Measurements from ENCODE around the gene TMEM63A.
"Not testable (repeated sequence)": the region's sequence is repeated elsewhere in the genome, so short reads cannot be mapped to it uniquely, and the experiment has no call there.

The TMEM63A gene

DNA sequence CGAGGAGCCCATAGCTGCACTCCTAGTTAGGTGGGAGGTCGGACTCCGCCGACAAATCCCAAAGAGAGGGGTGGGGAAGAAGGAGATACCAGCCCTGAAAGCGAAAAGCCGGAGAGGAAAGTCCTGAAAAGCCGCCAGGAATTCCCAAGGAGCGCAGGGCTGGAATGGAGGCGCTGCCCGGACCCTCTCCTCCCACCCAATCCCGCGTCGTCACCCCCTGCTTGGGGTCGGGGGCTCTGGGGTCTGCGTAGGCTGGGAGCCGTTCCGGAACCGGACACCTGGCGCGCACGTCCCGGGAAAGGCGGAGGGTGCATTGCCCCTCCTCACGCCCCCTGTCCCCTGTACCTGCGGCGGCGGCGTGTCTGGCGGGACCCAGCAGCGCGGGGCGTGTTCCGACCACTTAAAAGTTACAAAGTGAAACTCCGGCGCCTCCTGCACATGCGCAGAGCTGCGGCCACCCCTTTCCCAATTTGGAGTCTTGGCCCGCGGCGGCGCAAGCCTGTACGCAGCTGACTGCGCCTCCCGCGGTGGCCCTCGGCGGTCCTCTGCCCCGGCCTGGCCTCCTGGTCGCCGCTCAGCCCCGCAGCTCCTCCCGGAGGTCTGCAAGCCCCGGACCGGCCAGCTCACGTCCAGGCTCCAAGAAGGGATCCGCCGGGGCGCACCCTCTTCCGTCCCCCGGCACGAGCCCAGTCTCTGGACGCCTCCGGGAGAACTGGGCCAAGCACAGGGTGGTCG lies at the start of gene TMEM63A:
Gene TMEM63A (minus strand): TSS at position 422 of the 735 bp plus-strand sequence. CDS start 4,800 bp downstream, outside the sequence.
- H3K9me3 ChIP-seq (ENCODE audit: low read length), result no peaks in the 10 kb centered on the region
- peak within 1 kb of the TSS; percentile 77 for H3K4me2 ChIP-seq (ENCODE audit: low read length)
- peak within 1 kb of the TSS; percentile 95 for H3K4me3 ChIP-seq (ENCODE audit: low read depth, low read length, poor library complexity, severe bottlenecking)
- H3K27me3 ChIP-seq (ENCODE audit: insufficient read depth, low read length), result no peaks in the 10 kb centered on the region; the same call in 1 of the 2 replicates
- H4K20me1 ChIP-seq (ENCODE audit: insufficient read depth, low read length), result no peaks in the 10 kb centered on the region
- peak within 1 kb of the TSS; percentile 53; the same call in 1 of the 2 replicates for H2AFZ ChIP-seq (ENCODE audit: low read length)
- peaks cover 31% of the 10 kb centered on the region for H3K4me1 ChIP-seq (ENCODE audit: insufficient read depth, low read length, severe bottlenecking)
- TF ChIP-seq, protein P1, sequence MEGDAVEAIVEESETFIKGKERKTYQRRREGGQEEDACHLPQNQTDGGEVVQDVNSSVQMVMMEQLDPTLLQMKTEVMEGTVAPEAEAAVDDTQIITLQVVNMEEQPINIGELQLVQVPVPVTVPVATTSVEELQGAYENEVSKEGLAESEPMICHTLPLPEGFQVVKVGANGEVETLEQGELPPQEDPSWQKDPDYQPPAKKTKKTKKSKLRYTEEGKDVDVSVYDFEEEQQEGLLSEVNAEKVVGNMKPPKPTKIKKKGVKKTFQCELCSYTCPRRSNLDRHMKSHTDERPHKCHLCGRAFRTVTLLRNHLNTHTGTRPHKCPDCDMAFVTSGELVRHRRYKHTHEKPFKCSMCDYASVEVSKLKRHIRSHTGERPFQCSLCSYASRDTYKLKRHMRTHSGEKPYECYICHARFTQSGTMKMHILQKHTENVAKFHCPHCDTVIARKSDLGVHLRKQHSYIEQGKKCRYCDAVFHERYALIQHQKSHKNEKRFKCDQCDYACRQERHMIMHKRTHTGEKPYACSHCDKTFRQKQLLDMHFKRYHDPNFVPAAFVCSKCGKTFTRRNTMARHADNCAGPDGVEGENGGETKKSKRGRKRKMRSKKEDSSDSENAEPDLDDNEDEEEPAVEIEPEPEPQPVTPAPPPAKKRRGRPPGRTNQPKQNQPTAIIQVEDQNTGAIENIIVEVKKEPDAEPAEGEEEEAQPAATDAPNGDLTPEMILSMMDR (IDR thresholded peaks at IDR 0.05; ENCODE audit: low read length), result peak; percentile 17; the same call in 1 of the 2 replicates
- TF ChIP-seq EZH2 (IDR thresholded peaks at IDR 0.05; ENCODE audit: borderline replicate concordance, low read length), result no peak
- H3K27ac ChIP-seq (ENCODE audit: low read depth, low read length, poor library complexity, severe bottlenecking), result peak within 1 kb of the TSS; percentile 18
- no peaks in the 10 kb centered on the region for H3K79me2 ChIP-seq (ENCODE audit: insufficient read depth, low read length)
- no peaks in the 10 kb centered on the region for H3K36me3 ChIP-seq (ENCODE audit: insufficient read depth, low read length)
- H3K9me2 ChIP-seq (ENCODE audit: low read depth, low read length), result no peaks in the 10 kb centered on the region
- H3K9ac ChIP-seq (ENCODE audit: low read length), result peak within 1 kb of the TSS; percentile 86
- no peaks in the 10 kb centered on the region for H3F3A ChIP-seq (ENCODE audit: insufficient read depth, low read length)

DNA sequence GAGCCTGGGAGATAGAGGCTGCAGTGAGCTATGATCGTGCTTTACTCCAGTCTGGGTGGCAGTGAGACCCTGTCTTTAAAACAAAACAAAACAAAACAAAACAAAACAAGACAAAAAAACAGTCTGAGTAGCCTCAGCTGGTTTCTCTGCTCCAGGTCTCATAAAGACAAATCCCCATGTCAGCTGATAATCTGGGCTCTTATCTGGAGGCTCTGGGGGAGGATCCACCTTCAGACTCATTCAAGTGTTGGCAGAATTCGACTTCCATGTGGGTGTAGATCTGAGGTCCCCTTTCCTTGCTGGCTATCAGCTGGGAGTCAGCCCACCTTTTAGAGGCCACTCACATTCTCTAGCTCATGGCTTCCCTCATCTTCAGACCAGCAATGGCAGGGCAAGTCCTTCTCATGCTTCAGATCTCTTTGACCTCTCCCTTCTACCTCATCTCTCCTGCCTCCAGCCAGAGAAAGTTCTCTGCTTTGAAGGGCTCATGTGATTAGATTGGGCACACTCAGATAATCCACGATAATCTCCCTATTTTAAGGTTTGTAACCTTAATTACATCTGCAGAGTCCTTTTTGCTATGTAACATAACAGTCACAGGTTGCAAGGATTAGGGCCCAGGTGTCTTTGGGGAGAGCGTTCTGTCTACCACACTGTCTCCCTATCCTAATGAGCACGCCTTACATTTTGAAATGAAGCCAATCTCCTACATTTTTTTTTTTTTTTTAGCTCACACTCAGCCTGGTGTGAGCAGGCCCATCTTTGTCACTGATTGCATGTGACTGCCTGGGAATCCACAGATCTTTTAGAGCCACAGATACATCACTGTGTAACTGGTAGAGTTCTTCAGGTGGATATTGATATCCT lies 49.3 kb upstream of the TMEM63A start:
- Histone ChIP-seq H3K9me2 (ENCODE audit: low read depth, low read length) (no peaks in the 10 kb centered on the region), H3K79me2 (ENCODE audit: insufficient read depth, low read length) (no peaks in the 10 kb centered on the region), H2AFZ (ENCODE audit: low read length) (no peak overlapping the region), H4K20me1 (ENCODE audit: insufficient read depth, low read length) (no peaks in the 10 kb centered on the region), H3K4me3 (ENCODE audit: low read depth, low read length, poor library complexity, severe bottlenecking) (no peak overlapping the region), H3K9me3 (ENCODE audit: low read length) (no peaks in the 10 kb centered on the region), H3K27ac (ENCODE audit: low read depth, low read length, poor library complexity, severe bottlenecking) (no peak overlapping the region), H3K9ac (ENCODE audit: low read length) (no peak overlapping the region), H3F3A (ENCODE audit: insufficient read depth, low read length) (no peaks in the 10 kb centered on the region), H3K36me3 (ENCODE audit: insufficient read depth, low read length) (no peaks in the 10 kb centered on the region), H3K4me1 (ENCODE audit: insufficient read depth, low read length, severe bottlenecking) (peaks cover 20% of the 10 kb centered on the region), H3K27me3 (ENCODE audit: insufficient read depth, low read length) (no peaks in the 10 kb centered on the region), H3K4me2 (ENCODE audit: low read length) (no peak overlapping the region)
- TF ChIP-seq EZH2 (IDR thresholded peaks at IDR 0.05; ENCODE audit: borderline replicate concordance, low read length), result no peak

GRCh38 chr1:225930566-225930965 lies 48.4 kb upstream of the TMEM63A start:
- Histone ChIP-seq H3F3A (ENCODE audit: insufficient read depth, low read length) (no peaks in the 10 kb centered on the region), H3K79me2 (ENCODE audit: insufficient read depth, low read length) (no peaks in the 10 kb centered on the region), H4K20me1 (ENCODE audit: insufficient read depth, low read length) (no peaks in the 10 kb centered on the region), H3K9me3 (ENCODE audit: low read length) (no peaks in the 10 kb centered on the region), H3K4me2 (ENCODE audit: low read length) (no peak overlapping the region), H2AFZ (ENCODE audit: low read length) (no peak overlapping the region), H3K27me3 (ENCODE audit: insufficient read depth, low read length) (no peaks in the 10 kb centered on the region), H3K27ac (ENCODE audit: low read depth, low read length, poor library complexity, severe bottlenecking) (no peak overlapping the region), H3K9me2 (ENCODE audit: low read depth, low read length) (no peaks in the 10 kb centered on the region), H3K4me1 (ENCODE audit: insufficient read depth, low read length, severe bottlenecking) (peaks cover 18% of the 10 kb centered on the region), H3K9ac (ENCODE audit: low read length) (no peak overlapping the region), H3K36me3 (ENCODE audit: insufficient read depth, low read length) (no peaks in the 10 kb centered on the region), H3K4me3 (ENCODE audit: low read depth, low read length, poor library complexity, severe bottlenecking) (no peak overlapping the region)
- TF ChIP-seq, protein P1 (IDR thresholded peaks at IDR 0.05; ENCODE audit: low read length), result no peak
- TF ChIP-seq EZH2 (IDR thresholded peaks at IDR 0.05; ENCODE audit: borderline replicate concordance, low read length), result no peak

GRCh38 chr1:225929462-225929861 lies 47.3 kb upstream of the TMEM63A start:
- H3K27me3 ChIP-seq (ENCODE audit: insufficient read depth, low read length), result not testable (repeated sequence)

More at GRCh38 chr1:225929462-225929861, 47.3 kb upstream of the TMEM63A start:
- H3K27ac ChIP-seq (ENCODE audit: low read depth, low read length, poor library complexity, severe bottlenecking); H4K20me1 ChIP-seq (ENCODE audit: insufficient read depth, low read length); H3K36me3 ChIP-seq (ENCODE audit: insufficient read depth, low read length); H3K4me2 ChIP-seq (ENCODE audit: low read length); H3K9me3 ChIP-seq (ENCODE audit: low read length); H2AFZ ChIP-seq (ENCODE audit: low read length); H3K9ac ChIP-seq (ENCODE audit: low read length); H3K4me3 ChIP-seq (ENCODE audit: low read depth, low read length, poor library complexity, severe bottlenecking); H3K9me2 ChIP-seq (ENCODE audit: low read depth, low read length); H3K79me2 ChIP-seq (ENCODE audit: insufficient read depth, low read length); H3F3A ChIP-seq (ENCODE audit: insufficient read depth, low read length): not testable (repeated sequence)
- H3K4me1 ChIP-seq (ENCODE audit: insufficient read depth, low read length, severe bottlenecking), result peaks cover 26% of the 10 kb centered on the region

Measured in OCI-LY1 (cell line).